ENCODE results near the gene NTM. TPM values are rescaled to one million over a fixed set of nuclear protein-coding genes. Genes with fewer than 3 reads are reported as not detected.
A peak's percentile ranks its signal among the peaks of the same experiment; 100 is the strongest.

The NTM gene
- total RNA-seq, 6 donors from 2014 or later = 4.1 to 151 (median 115) TPM

- Histone ChIP-seq H3K36me3 (no peaks in the 10 kb centered on the region), H3K27ac (no peak overlapping the region), H3K4me1 (no peaks in the 10 kb centered on the region), H3K4me3 (no peak overlapping the region), H3K9me3 (no peaks in the 10 kb centered on the region), H3K27me3 (no peaks in the 10 kb centered on the region)
- TF ChIP-seq EP300 (IDR thresholded peaks at IDR 0.05) = no peak
- no peak for TF ChIP-seq POLR2AphosphoS5 (IDR thresholded peaks at IDR 0.05)
- TF ChIP-seq POLR2A (IDR thresholded peaks at IDR 0.05) = no peak
- TF ChIP-seq CTCF (IDR thresholded peaks at IDR 0.05) = no peak
- 53 to 64% methylated on average over 5 of the region's 5 CpGs for WGBS, 2 donors
- DNase-seq (no peak), ATAC-seq (ENCODE audit: low FRiP score in 2 of 2) (no peak)
These were observed 279.4 kb downstream of the NTM start for GRCh38 chr11:131649856-131650255.

- H3K36me3 ChIP-seq = no peaks in the 10 kb centered on the region
- no peak for DNase-seq
- H3K27ac ChIP-seq = no peak overlapping the region
- no peaks in the 10 kb centered on the region for H3K9me3 ChIP-seq
- TF ChIP-seq EP300 (IDR thresholded peaks at IDR 0.05) = no peak
- TF ChIP-seq CTCF (IDR thresholded peaks at IDR 0.05) = no peak
- TF ChIP-seq POLR2AphosphoS5 (IDR thresholded peaks at IDR 0.05) = no peak
- no peak for TF ChIP-seq POLR2A (IDR thresholded peaks at IDR 0.05)
- H3K27me3 ChIP-seq = no peaks in the 10 kb centered on the region
- H3K4me3 ChIP-seq = no peak overlapping the region
- no peaks in the 10 kb centered on the region for H3K4me1 ChIP-seq
- no peak for ATAC-seq (ENCODE audit: low FRiP score in 2 of 2)
- WGBS, 2 donors = 42 to 49% methylated on average over 2 of the region's 2 CpGs
These were observed 281.8 kb downstream of the NTM start for GRCh38 chr11:131652231-131652630.

GRCh38 chr11:131653260-131653659 is 282.8 kb downstream of the NTM start:
- no peak for DNase-seq
- 57 to 82% methylated on average over 4 to 5 of the region's 5 CpGs for WGBS, 2 donors
- Histone ChIP-seq H3K4me1 (no peaks in the 10 kb centered on the region), H3K4me3 (no peak overlapping the region), H3K9me3 (no peaks in the 10 kb centered on the region), H3K27me3 (no peaks in the 10 kb centered on the region), H3K36me3 (no peaks in the 10 kb centered on the region), H3K27ac (no peak overlapping the region)
- ATAC-seq (ENCODE audit: low FRiP score in 2 of 2) = no peak
- TF ChIP-seq CTCF (IDR thresholded peaks at IDR 0.05) (no peak), POLR2A (IDR thresholded peaks at IDR 0.05) (no peak), EP300 (IDR thresholded peaks at IDR 0.05) (no peak), POLR2AphosphoS5 (IDR thresholded peaks at IDR 0.05) (no peak)

DNA sequence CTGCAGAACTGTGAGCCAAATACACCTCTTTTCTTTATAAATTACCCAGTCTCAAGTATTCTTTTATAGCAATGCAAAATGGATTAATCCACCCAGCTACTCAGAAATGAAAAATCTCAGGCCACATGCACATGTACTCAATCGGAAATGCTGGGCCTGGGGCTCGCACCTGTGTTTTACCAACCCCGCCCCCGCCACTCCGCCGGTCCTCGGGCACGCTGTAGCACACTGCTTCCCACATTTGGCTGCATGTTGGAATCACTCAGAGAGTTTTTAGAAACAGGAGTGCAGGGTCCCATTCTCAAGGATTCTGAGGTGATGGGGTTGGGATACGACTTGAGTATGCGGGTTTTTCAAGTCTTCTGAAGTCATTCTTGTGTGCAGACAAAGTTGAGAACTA is 284.4 kb downstream of the NTM start:
- ATAC-seq (ENCODE audit: low FRiP score in 2 of 2) = no peak
- Histone ChIP-seq H3K36me3 (no peaks in the 10 kb centered on the region), H3K27me3 (no peaks in the 10 kb centered on the region), H3K27ac (no peak overlapping the region), H3K4me3 (no peak overlapping the region), H3K4me1 (no peaks in the 10 kb centered on the region), H3K9me3 (no peaks in the 10 kb centered on the region)
- 96 to 97% methylated on average over 10 of the region's 10 CpGs for WGBS, 2 donors
- DNase-seq = peak in 1 of 2 donors; percentile 51
- TF ChIP-seq POLR2AphosphoS5 (IDR thresholded peaks at IDR 0.05) (no peak), POLR2A (IDR thresholded peaks at IDR 0.05) (no peak), EP300 (IDR thresholded peaks at IDR 0.05) (no peak), CTCF (IDR thresholded peaks at IDR 0.05) (no peak)

DNA sequence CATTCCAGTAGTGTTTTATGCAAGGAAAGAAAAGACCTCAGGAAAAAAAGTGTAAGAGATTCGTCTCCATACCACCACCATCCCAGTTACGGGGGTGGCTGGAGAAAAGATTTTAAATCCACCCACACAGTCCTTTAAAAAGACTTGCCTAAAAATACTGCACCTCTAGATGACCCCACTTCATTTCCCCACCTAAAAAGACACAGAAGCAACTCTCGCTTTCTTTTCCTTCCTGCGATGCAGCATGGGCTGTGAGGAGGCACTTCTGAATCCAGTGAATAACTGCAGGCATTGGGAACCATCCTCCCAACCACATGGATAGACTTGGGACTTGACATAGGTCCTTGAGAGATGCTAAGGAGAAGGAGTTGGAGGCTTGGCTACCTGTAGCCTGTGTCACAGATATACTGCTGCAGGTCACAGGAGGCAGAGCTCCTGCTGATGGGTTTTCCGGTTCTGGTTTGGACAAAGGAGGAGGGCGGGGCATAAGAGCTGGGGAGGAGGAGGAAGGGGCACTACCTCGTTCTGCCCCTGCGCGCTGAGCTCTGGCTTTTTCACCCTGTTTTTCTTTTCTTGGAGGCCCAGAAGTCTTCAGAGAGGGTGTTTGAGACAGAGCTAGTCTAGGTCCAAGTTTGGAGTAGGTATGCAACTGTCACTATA is 285.9 kb downstream of the NTM start:
- Histone ChIP-seq H3K9me3 (no peaks in the 10 kb centered on the region), H3K27me3 (no peaks in the 10 kb centered on the region), H3K4me3 (no peak overlapping the region), H3K27ac (no peak overlapping the region), H3K36me3 (no peaks in the 10 kb centered on the region), H3K4me1 (no peaks in the 10 kb centered on the region)
- no peak for ATAC-seq (ENCODE audit: low FRiP score in 2 of 2)
- DNase-seq = no peak
- 59 to 65% methylated on average over 9 of the region's 9 CpGs for WGBS, 2 donors
- no peak for TF ChIP-seq POLR2AphosphoS5 (IDR thresholded peaks at IDR 0.05)
- TF ChIP-seq POLR2A (IDR thresholded peaks at IDR 0.05) = no peak
- no peak for TF ChIP-seq EP300 (IDR thresholded peaks at IDR 0.05)
- no peak for TF ChIP-seq CTCF (IDR thresholded peaks at IDR 0.05)
